ENCODE results near the gene LMAN1L.

LMAN1L gene

GRCh38 chr15:74812533-74812932, at the start of gene LMAN1L:
LMAN1L (plus strand) TSS chr15:74812835; CDS start chr15:74812855, 20 bp downstream.
- no peak for DNase-seq

GRCh38 chr15:74763416-74763815, 49.2 kb upstream of the LMAN1L start:
- DNase-seq, result no peak

- no peak for DNase-seq
Observed at GRCh38 chr15:74767167-74768098, 45.2 kb upstream of the LMAN1L start.

GRCh38 chr15:74768099-74768770, 44.4 kb upstream of the LMAN1L start:
- no peak for DNase-seq

- DNase-seq, result peak; percentile 80
Observed at GRCh38 chr15:74768771-74769342, 43.8 kb upstream of the LMAN1L start.

GRCh38 chr15:74769463-74770025, 43.1 kb upstream of the LMAN1L start:
- no peak for DNase-seq

GRCh38 chr15:74770211-74770903, 42.3 kb upstream of the LMAN1L start:
- DNase-seq, result no peak

- no peak for DNase-seq
Observed at GRCh38 chr15:74773329-74773728, 39.3 kb upstream of the LMAN1L start.

GRCh38 chr15:74773731-74774252, 38.8 kb upstream of the LMAN1L start:
- DNase-seq, result no peak

- no peak for DNase-seq
Observed at GRCh38 chr15:74775132-74775562, 37.5 kb upstream of the LMAN1L start.

GRCh38 chr15:74775894-74776293, 36.7 kb upstream of the LMAN1L start:
- no peak for DNase-seq

GRCh38 chr15:74776821-74777768, 35.5 kb upstream of the LMAN1L start:
- DNase-seq, result peak; percentile 83

GRCh38 chr15:74777769-74778598, 34.7 kb upstream of the LMAN1L start:
- DNase-seq, result no peak

GRCh38 chr15:74778599-74778970, 34.0 kb upstream of the LMAN1L start:
- DNase-seq, result no peak

GRCh38 chr15:74779162-74779648, 33.4 kb upstream of the LMAN1L start:
- no peak for DNase-seq

- DNase-seq, result peak; percentile 83
Observed at GRCh38 chr15:74780523-74781430, 31.9 kb upstream of the LMAN1L start.

- peak; percentile 88 for DNase-seq
Observed at GRCh38 chr15:74781431-74782258, 31.0 kb upstream of the LMAN1L start, which contains the start of gene CSK. CSK (plus strand) TSS chr15:74782080; CDS start chr15:74798298, 16,218 bp downstream.

Data from activated CD4-positive, alpha-beta T cell treated with anti-CD3 and anti-CD28 coated beads, Interleukin-2, Interleukin-6, amounts not matched to agents 100 ng/mL and 50 ng/mL, durations not matched to agents 16 hours and 8 hours (primary cell).